NCI-H524 (cell line): ENCODE data around the gene SLC35F3.

ENCODE experiments used
- DNase-seq, 2 experiments: peaks; one replicate each; lab custom pipeline; 2025; lab: John Stamatoyannopoulos, UW

The SLC35F3 gene

DNA sequence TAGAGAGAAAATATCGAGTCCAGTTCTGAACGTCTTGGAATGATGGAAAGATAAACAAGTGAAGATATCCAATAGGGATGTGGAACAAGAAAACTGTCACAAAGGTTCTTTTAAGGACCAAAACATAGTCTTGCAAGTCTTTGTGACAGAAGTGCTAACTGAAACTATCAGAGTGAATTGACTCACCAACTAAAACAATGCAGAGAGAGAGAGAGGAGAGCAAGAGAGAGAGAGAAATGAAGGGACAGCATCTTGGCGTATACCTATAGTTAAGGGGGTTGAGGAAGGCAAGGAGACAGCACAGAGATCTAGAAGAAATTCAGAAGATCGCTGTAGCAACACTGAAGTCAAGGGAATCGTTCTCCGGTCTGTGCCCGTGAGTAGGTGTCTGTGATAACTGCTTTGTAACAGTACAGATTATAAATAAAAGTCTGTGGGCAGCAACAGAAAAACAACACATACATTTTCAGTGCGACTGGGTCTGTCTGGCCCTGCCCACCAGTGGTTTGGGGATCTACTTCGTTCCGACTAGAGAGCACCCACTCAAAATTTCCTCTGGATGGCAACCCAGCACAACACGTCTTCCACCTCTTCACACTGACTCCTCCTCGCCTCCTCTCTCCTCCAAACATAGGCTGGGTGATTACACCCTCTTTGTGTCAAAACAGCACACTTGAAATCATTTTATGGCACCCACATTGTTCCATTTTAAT lies 464.0 kb downstream of the SLC35F3 start:
- DNase-seq = no peak

DNA sequence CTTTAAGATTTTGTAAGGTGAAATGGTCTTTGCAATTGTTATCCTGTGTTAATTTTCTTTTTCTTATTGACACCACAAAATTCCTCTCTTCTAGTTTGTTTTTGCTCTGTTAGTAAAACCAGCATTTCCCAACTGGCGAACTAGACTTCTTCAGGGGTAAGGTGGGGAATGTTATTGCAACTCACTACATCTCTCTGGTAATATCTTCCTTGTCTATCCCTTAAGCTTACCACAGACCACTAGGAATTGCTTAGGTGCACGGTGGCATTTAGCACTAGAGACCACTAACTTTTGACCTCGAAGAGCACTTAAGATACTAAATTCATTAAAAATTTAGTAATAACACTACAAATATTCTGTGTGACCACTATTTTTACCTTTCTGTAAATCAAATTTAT lies 464.6 kb downstream of the SLC35F3 start:
- DNase-seq = no peak

DNA sequence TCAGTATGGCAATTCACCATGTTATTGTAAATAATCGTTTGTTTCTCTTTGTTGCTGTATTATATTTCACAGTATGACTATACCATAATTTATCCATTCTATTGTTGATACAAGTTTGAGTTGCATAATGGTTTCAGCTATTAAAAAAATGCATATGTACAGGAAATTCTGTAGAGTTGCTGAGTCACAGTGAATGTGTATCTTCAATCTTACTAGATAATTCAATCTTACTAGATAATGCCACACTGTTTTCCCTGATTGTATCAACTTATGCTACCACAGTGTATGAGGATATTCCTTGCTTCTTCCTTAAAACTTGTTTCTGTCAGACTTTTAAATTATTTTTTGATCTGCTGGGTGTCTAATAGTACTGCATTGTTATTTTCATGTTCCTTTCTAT lies 465.3 kb downstream of the SLC35F3 start:
- DNase-seq = no peak

DNA sequence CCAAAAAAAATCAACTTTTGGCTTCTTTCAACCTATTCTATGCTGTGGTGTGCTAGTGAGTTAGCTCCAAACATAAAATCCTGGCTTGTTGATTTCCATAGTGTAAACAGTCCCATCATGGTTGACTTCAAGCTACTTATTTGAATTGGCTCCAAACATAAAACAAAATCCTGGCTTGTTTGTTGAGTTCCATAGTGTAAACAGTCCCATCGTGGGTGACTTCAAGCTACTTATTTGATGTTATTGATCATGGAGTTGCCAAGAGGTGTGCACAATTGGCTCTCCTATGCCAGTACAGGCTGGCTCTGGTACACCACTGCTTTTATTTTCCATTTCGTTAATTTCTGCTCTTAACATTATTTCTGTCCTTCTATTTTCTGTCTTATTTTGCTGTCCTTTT lies 466.9 kb downstream of the SLC35F3 start:
- DNase-seq = no peak

DNA sequence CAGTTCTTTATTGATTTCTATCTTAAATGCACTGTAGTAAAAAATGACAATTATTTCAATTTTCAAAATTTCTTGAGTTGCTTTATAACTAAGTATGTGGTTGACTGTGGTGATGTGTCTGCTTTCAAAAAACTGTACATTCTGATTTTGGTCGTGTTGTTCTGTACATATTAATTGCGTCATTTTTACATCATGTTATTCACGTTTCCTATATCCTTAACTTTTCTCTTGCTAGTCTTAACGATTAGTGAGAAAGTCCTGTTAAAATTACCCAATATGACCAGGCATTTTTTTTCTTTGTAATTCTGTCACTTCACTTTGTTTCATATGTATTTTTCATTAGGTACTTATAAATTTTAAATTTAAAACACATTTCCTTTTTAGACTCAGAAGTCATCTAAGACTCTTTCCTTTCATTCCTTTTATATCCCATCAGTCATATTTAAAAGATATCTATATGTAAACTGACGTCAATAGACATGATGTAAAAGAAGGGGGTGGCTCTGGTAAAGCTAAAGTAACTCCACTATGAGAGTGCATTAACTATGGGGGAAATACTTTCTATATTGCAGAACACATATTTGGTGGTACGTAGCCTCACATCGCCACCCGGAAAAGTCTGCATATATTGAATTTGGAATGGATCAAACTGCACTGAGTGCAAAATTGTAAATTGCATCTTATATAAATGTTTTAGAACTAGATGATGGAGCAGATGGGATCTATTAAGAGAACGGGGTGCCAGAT lies 467.7 kb downstream of the SLC35F3 start:
- no peak for DNase-seq

DNA sequence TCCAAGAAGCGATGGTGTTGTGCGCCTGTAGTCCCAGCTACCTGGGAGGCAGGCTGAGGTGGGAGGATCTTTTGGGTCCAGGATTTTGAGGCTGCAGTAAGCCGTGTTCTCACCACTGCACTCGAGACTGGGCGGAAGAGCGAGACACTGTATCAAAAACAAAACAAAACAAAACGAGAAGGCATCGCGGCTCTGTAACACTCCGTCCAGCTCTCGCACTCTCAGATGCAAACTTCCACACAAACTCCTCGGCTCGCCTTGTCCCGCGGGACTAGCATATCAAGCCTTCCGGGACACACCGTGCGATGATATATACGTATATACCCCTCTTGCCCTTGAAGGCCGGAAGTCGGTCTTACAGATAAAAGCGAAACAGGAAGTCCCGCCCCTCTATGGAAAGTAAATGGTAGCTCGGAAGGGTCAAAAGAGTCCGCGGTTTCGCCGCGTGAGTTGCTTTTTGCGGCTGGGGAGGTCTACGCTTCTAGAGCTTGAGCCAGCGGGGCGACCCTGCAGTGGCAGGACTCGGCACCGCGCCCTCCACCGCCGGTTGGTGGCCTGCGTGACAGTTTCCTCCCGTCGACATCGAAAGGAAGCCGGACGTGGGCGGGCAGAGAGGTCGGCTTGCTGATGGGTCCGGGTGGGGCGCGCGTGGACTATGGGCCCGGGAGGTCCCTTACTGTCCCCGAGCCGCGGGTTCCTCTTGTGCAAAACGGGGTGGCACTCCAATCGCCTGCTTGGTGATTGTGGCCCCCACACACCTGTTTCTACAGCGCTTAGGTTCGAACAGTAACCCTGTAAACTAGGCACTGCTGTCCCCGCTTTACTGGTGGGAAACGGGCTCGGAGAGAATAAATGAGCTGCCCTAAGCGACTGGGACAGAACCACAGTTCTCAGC lies 468.8 kb downstream of the SLC35F3 start, which contains the start of gene COA6:
TSS of gene COA6 (plus strand) at position 393 of the 895 bp plus-strand sequence. CDS start at position 404, 11 bp downstream.
- peak; percentile 95 to 96 for DNase-seq

DNA sequence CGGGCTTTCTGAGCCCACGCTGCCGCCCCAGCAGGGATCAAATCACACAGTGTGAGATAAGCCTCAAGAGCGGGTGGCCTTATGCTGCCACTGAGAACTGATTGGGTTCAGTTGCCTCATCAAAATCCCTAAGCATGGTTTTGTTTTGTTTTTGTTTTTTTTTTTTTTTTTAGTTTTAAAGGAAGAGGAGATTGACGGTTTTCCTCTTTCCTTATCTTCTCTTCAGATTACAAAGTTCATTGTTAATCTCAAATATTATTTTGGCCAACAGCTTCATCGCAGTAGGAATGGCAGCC lies 469.4 kb downstream of the SLC35F3 start:
- DNase-seq = no peak
